ENCODE measurements around the gene CAMKMT. TPM values are rescaled to one million over a fixed set of nuclear protein-coding genes. Genes with fewer than 3 reads are reported as not detected.

Gene CAMKMT
- total and polyA plus RNA-seq, 2 donors (not counting 1 experiment from before 2014, with no cell fraction given), result 6.2 to 23.3 TPM

GRCh38 chr2:44351088-44351487, 10.7 kb upstream of the CAMKMT start:
- Histone ChIP-seq H3K27ac (ENCODE audit: low read length in 2 of 2) (no peak overlapping the region), H3K9ac (ENCODE audit: low read length) (no peak overlapping the region), H3K9me3 (ENCODE audit: control extremely low read depth in 1 of 3, control insufficient read depth in 2 of 3, insufficient read depth in 1 of 3, low read length in 2 of 3) (no peaks in the 10 kb centered on the region), H3K36me3 (replicated peaks in 1 of 2; ENCODE audit: control extremely low read depth in 1 of 2, control insufficient read depth in 1 of 2, extremely low read depth in 1 of 2, insufficient read depth in 2 of 2, low read length in 1 of 2) (no peaks in the 10 kb centered on the region), H2AFZ (ENCODE audit: insufficient read depth, low read depth, low read length, poor library complexity, severe bottlenecking) (no peak overlapping the region), H3K4me1 (ENCODE audit: control insufficient read depth in 2 of 2, insufficient read depth in 2 of 2, low read length in 2 of 2) (no peaks in the 10 kb centered on the region), H3K79me2 (ENCODE audit: control insufficient read depth, insufficient read depth, low read length) (peaks cover 26% of the 10 kb centered on the region), H3K27me3 (replicated peaks in 1 of 4; ENCODE audit: control extremely low read depth in 1 of 4, control insufficient read depth in 3 of 4, insufficient read depth in 4 of 4, low read length in 3 of 4) (no peaks in the 10 kb centered on the region), H4K20me1 (ENCODE audit: control insufficient read depth, insufficient read depth, low read length, poor library complexity, severe bottlenecking) (peaks cover 15% of the 10 kb centered on the region), H3K4me3 (ENCODE audit: control extremely low read depth in 1 of 5, extremely low read depth in 1 of 5, insufficient read depth in 1 of 5, low read depth in 2 of 5, low read length in 4 of 5) (no peak overlapping the region), H3K4me2 (replicated peaks; ENCODE audit: low read depth, low read length, poor library complexity, severe bottlenecking) (no peak overlapping the region)
- TF ChIP-seq EZH2 (IDR thresholded peaks at IDR 0.05; ENCODE audit: borderline replicate concordance, insufficient read depth, low read depth, low read length, poor library complexity, severe bottlenecking) (no peak), CTCF (IDR thresholded peaks at IDR 0.05) (no peak)
- POLR2A ChIA-PET, result no interaction called here
- Mint-ChIP-seq H3K27me3 (no peaks in the 10 kb centered on the region), H3K4me1 (peaks cover 7% of the 10 kb centered on the region), H3K27ac (no peak overlapping the region), H3K9me3 (ENCODE audit: insufficient read depth) (no peaks in the 10 kb centered on the region), H3K4me3 (no peak overlapping the region)
- no peak for DNase-seq
- intact Hi-C loops (cut with micrococcal nuclease), result no loop called here
- WGBS (ENCODE audit: insufficient coverage), result 98% methylated on average over 4 of the region's 4 CpGs
- no peak for ATAC-seq (ENCODE audit: low read depth)
- CTCF ChIA-PET, result interaction anchor here (1.2 to 1.5 kb wide), 2 partner anchors 10 to 12 kb away, joined by 3 read pairs; partner anchors contain the start of genes CAMKMT and PREPL

GRCh38 chr2:44351676-44352075, 10.1 kb upstream of the CAMKMT start:
- CTCF ChIA-PET, result interaction anchor here (1.2 to 1.5 kb wide), 2 partner anchors 10 to 13 kb away, joined by 3 read pairs; partner anchors contain the start of genes CAMKMT and PREPL

More at GRCh38 chr2:44351676-44352075, 10.1 kb upstream of the CAMKMT start:
- H3K36me3 ChIP-seq (replicated peaks in 1 of 2; ENCODE audit: control extremely low read depth in 1 of 2, control insufficient read depth in 1 of 2, extremely low read depth in 1 of 2, insufficient read depth in 2 of 2, low read length in 1 of 2), result no peaks in the 10 kb centered on the region
- H4K20me1 ChIP-seq (ENCODE audit: control insufficient read depth, insufficient read depth, low read length, poor library complexity, severe bottlenecking), result peaks cover 15% of the 10 kb centered on the region
- no peak overlapping the region for H2AFZ ChIP-seq (ENCODE audit: insufficient read depth, low read depth, low read length, poor library complexity, severe bottlenecking)
- Mint-ChIP-seq H3K4me1 (peaks cover 7% of the 10 kb centered on the region), H3K27me3 (no peaks in the 10 kb centered on the region), H3K27ac (no peak overlapping the region), H3K9me3 (ENCODE audit: insufficient read depth) (no peaks in the 10 kb centered on the region), H3K4me3 (no peak overlapping the region)
- no peak for DNase-seq
- peaks cover 30% of the 10 kb centered on the region for H3K79me2 ChIP-seq (ENCODE audit: control insufficient read depth, insufficient read depth, low read length)
- H3K9me3 ChIP-seq (ENCODE audit: control extremely low read depth in 1 of 3, control insufficient read depth in 2 of 3, insufficient read depth in 1 of 3, low read length in 2 of 3), result no peaks in the 10 kb centered on the region
- no peak overlapping the region for H3K9ac ChIP-seq (ENCODE audit: low read length)
- TF ChIP-seq EZH2 (IDR thresholded peaks at IDR 0.05; ENCODE audit: borderline replicate concordance, insufficient read depth, low read depth, low read length, poor library complexity, severe bottlenecking), result no peak
- TF ChIP-seq CTCF (IDR thresholded peaks at IDR 0.05), result no peak
- no peak overlapping the region for H3K4me3 ChIP-seq (ENCODE audit: control extremely low read depth in 1 of 5, extremely low read depth in 1 of 5, insufficient read depth in 1 of 5, low read depth in 2 of 5, low read length in 4 of 5)
- POLR2A ChIA-PET, result no interaction called here
- no peak for ATAC-seq (ENCODE audit: low read depth)
- H3K27ac ChIP-seq (ENCODE audit: low read length in 2 of 2), result no peak overlapping the region
- no peak overlapping the region for H3K4me2 ChIP-seq (replicated peaks; ENCODE audit: low read depth, low read length, poor library complexity, severe bottlenecking)
- intact Hi-C loops (cut with micrococcal nuclease), result no loop called here
- no peaks in the 10 kb centered on the region for H3K4me1 ChIP-seq (ENCODE audit: control insufficient read depth in 2 of 2, insufficient read depth in 2 of 2, low read length in 2 of 2)
- no peaks in the 10 kb centered on the region for H3K27me3 ChIP-seq (replicated peaks in 1 of 4; ENCODE audit: control extremely low read depth in 1 of 4, control insufficient read depth in 3 of 4, insufficient read depth in 4 of 4, low read length in 3 of 4)
- WGBS (ENCODE audit: insufficient coverage), result 100% methylated on average over 1 of the region's 2 CpGs

All from B cell (primary cell).